GM18870 (cell line): Measurements from ENCODE around the gene LRRC39.

Experiments used
- ATAC-seq: cut with Tn5 transposase; IDR thresholded peaks from one replicate; pipeline ENCODE4 v1.9.1; 2021; ENCODE audit warnings: moderate library complexity; ENCODE audit not compliant: unreplicated experiment

The LRRC39 gene

DNA sequence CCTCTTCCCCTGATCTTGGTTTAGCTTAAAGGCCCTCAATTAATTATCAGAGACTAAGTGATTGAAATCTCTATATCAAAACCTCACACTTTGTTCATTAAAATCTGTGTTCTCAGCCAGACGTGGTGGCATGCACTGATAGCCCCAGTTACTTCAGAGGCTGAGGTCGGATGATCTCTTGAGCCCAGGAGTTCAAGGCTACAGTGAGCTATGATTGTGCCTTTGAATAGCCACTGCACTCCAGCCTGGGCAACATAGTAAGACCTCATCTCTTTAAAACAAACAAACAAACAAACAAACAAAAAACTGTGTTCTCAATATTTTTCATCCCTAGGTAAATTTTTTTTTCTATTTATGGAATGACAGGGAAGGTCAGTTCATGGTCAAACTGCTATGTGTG lies 26.4 kb downstream of the LRRC39 start:
- ATAC-seq = no peak

DNA sequence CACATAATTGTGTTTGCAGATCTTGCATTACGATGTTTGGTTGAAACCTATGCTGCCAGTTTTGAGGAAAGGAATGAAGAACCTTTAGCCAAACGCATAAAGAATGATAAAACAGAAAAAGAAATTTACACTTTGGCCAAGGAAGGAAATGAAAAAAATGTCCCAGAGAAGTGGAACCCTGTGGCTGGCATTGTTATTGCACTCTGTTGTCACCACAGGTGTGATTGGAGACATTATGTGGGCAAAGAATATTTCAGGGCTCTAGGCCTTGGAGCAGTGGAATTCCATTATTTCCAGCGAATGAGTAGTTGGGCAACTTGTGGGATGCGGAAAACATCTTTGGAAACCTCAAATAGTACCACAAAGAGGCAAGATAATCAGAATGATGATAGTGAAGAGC lies 30.2 kb downstream of the LRRC39 start:
- ATAC-seq = no peak

DNA sequence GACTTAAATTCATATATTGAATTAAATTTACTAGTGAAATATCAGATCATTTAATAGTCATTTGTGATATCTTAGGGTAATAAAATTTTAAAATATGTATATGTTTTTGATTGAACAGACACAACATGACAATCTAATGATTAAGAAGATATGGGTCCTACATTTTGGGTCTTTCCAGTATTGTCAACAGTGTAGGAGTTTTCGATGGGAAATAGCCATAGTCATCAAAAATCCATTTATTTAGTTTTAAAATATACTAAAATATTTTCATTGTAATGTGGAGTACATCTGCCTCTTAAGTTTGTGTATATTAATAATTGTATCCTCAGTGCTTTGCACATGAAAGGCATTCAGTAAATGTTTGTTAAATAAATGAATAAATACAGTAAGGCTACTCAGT lies 31.1 kb downstream of the LRRC39 start:
- no peak for ATAC-seq

DNA sequence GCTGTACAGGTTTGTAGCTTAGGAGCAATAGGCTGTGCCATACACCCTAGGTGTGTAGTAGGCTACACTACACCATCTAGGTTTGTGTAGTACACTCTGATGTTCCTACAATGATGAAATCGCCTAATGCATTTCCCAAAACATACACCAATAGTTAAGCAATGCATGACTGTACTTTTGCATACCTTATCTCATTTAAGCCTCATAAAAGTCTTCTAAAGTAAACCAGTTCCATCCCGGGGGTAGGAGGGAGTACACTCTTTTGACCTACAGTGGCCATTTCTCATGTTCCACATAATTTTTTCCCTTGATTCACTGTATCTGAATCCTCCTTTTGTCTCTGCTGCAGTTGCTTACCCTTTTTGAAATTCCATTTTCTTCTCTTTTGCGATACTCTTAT lies 32.9 kb downstream of the LRRC39 start:
- no peak for ATAC-seq

DNA sequence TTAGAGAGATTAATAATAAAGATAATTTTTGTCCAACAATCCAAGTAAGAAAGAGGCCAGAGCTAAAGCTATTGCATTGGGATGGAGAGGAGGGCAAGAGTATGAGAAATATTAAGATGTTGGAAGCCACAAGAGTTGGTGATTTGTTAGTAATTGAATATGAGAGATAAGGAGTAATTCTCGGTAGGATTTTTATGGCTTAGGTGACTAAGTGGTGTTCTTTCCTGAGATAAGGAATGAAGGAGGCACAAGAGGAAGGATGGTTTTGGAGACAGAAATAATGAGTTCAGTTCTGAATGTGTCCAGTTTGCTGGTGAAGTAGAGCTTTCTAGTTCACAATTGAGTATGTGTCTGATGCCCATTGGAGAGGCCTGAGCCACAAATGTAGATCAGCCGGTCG lies 35.7 kb downstream of the LRRC39 start:
- ATAC-seq = no peak

DNA sequence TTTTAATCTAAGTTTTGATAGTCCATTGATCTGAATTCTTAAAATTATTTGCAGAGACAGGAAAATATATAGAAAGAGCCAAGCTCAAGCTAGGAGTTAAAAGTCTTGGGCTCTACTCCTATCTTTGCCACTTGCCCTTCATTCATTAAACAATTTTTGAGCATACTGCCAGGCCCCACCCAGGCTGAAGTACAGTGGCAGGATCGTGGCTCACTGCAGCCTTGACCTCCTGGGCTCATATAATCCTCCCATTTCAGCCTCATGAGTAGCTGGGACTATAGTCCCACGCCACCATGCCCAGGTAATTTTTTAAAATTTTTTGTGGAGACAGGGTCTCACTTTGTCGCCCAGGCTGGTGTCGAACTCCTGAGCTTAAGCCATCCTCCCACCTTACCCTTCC lies 36.9 kb downstream of the LRRC39 start:
- ATAC-seq = no peak

DNA sequence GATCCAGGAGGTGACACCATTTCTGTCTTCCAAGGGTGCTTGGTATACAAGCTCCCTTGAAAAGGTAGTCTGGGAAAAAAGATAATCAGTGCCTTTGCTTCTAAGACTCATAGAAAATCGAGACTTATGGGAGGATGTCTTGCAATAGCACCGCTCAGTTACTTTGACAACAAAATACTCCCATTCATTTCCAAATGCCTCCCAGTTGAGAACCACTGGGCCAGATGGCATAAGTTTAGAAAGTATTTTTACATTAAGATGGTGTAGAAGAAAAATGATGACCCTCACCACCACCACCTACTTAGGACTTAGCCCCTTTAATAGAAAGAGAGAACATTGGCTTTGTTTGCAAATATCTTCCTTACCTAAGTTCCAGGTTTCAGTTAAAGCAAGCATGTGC lies 40.5 kb downstream of the LRRC39 start:
- ATAC-seq = no peak

- no peak for ATAC-seq
Observed at GRCh38 chr1:100134872-100135271, 43.2 kb downstream of the LRRC39 start.

DNA sequence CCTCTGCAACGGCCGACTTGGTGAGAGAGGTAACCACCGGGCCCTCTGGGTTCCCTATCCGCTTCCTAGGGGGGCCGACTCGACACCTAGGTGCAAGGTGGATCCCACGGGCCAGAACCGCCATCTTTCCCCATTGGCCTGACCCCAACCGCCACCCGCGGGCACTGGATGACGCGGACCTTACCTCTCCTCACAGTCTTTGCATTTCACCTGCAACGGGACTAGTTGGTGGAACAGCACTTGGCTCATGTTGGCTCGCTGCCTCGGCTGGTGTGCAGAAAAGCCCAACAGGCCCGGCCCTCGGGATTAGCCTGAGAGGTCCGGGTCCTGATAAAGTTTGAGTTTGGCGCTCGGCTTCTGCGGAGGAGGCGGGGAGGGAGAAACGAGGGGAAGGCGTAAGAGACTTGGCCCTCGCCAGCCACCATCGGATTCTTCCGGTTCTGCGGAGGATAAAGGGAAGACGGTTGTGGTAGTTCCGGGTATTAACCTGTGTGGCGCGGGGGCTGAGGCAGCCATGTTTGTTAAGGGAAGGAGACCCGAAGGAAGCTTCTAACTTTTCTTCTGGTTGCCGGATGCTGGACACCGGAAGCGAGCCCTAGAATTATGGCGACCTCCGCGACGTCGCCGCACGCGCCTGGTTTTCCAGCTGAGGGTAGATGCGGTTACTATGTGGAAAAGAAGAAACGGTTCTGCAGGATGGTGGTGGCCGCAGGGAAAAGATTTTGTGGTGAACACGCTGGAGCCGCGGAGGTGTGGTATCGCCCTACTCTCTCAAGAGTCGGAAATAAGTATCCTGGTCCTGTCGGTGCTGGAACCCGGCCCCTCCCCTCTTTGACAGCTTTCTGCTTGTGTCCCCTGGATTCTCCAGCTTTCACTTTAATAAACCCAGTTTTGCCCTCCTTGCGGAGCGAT lies 45.2 kb downstream of the LRRC39 start, which contains the start of the genes SASS6 and TRMT13:
SASS6 (minus strand) TSS at position 365 of the 912 bp plus-strand sequence; CDS start at position 249, 116 bp downstream.
TRMT13 (plus strand) TSS at position 598 of the 912 bp plus-strand sequence; CDS start at position 604, 6 bp downstream.
- ATAC-seq = peak; percentile 87

- ATAC-seq = no peak
Observed at GRCh38 chr1:100131623-100132022, 46.4 kb downstream of the LRRC39 start.

GRCh38 chr1:100130552-100131077 lies 47.4 kb downstream of the LRRC39 start:
- no peak for ATAC-seq

GRCh38 chr1:100127226-100127625 lies 50.8 kb downstream of the LRRC39 start:
- ATAC-seq = no peak

DNA sequence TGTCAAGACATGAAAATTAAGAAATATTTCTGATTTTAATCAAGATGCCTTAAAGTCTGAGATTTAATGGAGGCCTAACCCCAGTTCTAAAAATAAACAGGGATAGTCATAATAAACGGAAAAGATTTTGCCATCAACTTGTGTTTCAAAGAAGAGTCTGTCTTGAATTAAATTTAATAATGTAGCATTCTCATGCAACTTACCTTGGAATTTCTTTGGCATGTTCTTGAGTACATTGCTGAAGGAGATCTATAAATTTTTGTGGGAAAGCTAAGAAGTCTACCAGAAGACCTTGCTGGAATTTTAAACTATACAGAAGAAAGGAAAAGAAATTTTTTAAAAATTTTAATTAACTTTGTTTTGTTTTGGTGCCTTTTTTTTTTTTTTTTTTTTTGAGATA lies 55.9 kb downstream of the LRRC39 start:
- ATAC-seq = no peak

DNA sequence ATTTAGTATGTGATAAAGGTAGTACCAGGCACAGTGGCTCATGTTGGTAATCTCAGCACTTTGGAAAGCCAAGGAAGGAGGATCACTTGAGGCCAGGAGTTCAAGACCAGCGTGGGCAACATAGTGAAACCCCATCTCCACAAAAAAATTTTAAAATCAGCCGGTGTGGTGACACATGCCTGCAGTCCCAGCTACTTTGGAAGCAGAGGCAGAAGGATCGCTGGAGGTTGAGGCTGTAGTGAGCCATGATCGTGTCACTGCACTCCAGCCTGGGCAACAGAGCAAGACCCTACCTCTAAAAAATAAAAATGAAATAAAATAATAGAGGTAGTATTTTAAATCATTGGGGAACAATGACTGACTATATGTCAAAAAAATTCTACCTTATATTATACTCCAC lies 62.5 kb downstream of the LRRC39 start:
- no peak for ATAC-seq

GRCh38 chr1:100109554-100110066 lies 68.4 kb downstream of the LRRC39 start:
- ATAC-seq = no peak

GRCh38 chr1:100107696-100108095 lies 70.4 kb downstream of the LRRC39 start:
- no peak for ATAC-seq

DNA sequence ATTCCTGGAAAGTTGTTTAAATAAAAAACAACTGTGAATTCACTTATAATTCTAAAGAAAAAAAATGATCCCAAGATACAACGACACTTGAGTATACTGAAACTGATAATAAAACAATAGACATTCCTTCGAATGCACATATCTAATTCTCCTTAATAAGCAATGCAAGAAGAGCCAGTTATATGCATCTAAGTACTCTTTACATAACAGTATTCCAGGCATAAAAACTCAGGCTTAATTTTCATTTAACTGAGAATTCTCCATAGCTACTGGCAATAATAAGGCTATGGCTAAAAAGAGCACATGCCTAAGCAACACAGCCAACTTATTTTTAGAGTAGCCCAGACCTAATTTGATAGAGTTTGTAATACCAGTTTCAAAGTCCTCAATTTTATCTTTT lies 76.5 kb downstream of the LRRC39 start:
- ATAC-seq = no peak

DNA sequence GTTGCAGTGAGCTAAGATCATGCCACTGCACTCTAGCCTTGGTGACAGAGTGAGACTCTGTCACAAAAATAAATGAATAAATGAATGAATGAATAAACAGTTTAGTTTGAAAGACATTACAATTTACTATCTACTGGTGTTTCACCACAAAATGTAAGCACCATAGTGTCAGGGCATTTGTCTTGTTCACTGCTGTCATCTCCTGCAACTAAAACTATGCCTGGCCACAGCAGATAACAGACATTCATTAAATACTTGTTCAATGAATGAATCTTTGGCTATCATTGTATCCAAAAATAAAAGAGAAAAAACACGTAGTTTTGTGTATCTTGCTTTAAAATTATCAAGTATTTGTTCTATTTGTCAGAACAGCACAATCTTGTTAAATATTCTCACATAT lies 77.9 kb downstream of the LRRC39 start:
- no peak for ATAC-seq
